ENCODE data around the gene GRHL1.

The GRHL1 gene

DNA sequence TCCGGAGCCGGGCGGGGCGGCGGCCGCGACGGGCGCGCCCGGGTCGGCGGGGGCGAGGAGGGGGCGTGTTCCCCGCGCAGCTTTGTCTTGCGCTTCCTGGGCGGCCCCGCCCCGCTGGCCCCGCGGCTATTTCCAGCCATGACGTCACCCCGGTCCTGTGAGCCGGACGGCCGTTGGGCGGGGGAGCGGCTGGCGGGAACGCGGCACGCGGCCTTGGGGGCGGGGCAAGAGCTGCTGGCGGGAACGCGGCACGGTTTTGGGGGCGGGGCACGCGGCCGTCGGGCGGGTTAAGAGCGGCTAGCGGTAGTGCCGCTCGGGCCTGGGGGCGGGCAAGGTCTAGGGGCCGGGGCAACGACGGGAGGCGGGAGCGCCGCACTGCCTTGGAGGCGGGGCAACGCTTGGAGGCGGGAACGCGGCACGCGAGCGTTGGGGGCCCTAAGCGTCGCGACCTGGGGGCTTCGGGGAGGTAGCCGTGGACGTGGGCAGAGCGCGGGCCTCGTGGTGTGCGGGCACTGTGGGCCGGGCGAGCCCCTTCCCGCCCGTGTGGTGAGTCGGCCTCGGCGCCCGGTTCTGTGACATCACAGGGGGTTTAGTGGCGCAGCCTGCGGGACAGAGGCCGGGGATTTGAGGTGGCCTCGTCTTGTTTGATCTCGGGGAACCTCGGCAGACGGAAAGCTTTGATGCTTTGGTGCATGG, 92.6 kb downstream of the GRHL1 start:
- peak; percentile 95 for DNase-seq

DNA sequence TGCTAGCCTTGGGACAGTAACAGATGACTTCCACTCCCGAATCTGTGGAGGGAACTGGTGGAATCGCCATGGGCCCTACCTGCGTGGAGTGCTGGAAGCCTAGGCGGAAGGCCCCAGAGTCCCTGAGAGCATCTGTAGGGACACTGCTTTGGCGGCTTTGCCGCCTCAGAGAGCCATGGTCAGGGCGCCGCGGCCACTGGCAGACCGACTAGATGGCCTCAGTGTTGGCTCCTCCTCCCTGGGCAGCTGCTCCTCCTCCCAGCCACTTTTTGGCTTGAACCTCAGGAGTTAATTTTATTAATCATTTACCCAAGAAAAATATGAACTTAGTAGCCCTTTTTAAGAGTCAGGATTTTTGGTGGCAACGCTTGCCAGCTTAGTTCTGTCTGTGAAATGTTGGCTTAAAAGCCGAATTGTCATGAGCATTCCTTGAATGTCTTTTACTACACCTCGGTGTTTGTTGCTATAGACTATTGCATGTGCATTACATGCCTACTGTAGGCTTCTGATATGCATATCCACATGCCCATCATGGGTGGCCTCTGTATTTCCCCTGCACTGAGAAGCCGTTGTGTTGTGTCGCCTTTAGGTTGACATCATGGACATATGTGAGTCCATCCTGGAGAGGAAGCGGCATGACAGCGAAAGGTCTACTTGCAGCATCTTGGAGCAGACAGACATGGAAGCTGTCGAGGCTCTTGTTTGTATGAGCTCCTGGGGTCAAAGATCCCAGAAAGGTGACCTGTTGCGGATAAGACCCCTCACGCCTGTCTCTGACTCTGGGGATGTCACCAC, 94.3 kb downstream of the GRHL1 start:
- no peak for DNase-seq

DNA sequence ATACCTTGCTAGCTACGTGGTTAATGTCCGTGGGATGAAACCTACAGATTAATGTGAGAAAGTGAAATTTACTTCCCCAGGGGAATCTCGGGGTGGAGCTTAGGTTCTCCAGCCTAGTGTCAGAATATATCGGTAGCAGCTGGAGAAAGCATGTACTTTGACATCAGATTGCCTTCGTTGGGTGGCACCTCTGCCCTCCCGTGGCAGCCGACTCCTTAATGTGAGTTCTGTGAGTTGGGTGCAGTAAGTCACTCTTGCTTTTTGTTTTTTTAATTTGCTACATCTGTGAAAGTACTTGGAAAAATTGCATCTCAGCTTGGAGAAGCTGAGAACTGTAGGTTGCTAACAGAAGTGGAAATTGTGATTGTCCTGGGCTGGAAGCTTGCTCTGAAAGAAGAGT, 95.4 kb downstream of the GRHL1 start:
- no peak for DNase-seq

DNA sequence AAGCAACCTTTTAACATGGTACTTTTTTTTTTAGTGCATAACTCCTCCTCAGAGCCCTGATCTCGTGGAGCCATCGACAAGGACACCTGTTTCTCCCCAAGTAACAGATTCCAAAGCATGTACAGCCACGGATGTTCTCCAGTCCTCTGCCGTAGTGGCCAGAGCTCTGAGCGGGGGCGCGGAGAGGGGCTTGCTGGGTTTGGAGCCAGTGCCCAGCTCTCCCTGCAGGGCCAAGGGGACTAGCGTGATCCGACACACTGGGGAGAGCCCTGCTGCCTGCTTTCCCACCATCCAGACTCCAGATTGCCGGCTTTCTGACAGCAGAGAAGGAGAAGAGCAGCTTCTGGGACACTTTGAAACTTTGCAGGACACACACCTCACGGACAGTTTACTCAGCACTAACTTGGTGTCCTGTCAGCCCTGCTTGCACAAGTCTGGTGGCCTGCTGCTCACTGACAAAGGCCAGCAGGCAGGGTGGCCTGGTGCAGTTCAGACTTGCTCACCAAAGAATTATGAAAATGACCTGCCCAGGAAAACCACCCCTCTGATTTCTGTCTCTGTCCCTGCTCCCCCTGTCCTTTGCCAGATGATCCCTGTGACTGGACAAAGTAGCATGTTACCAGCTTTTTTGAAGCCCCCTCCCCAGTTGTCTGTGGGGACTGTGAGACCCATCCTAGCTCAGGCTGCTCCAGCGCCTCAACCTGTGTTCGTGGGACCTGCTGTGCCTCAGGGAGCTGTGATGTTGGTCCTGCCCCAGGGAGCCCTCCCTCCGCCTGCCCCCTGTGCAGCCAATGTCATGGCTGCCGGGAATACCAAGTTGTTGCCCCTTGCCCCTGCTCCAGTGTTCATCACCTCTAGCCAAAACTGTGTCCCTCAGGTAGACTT, 96.4 kb downstream of the GRHL1 start:
- DNase-seq, result no peak

DNA sequence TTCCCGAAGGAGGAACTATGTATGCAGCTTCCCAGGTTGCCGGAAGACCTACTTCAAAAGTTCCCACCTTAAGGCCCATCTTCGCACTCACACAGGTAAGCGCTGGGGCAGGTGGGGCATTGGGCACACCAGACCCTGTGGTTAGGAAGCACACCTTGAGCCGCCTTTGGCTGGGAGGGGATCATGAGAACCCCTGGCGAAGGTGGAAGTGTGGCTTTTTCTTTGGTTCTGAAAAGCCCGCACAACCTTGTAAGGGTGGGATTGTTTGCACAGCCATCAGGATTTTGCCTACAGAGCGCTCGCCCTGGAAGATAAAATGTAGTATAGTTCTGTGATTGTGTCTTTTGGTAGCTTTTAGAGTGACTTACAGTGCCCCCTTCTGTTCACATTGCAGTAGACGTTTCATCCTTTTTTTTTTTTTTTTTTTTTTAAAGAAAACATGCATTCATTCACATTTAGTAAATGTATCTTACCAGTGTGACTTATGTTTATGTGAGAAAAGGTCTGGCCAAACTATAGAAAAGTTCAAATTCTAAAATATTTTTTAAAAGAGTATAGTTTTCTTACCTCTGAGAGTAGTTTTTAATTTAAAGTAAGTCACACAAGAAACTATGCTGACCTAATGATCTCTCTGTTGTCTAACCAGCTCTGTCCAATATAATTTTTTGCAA, 97.1 kb downstream of the GRHL1 start:
- no peak for DNase-seq
